ENCODE measurements around the gene AGPAT2.
A peak's percentile ranks its signal among the peaks of the same experiment; 100 is the strongest.

AGPAT2 gene

DNA sequence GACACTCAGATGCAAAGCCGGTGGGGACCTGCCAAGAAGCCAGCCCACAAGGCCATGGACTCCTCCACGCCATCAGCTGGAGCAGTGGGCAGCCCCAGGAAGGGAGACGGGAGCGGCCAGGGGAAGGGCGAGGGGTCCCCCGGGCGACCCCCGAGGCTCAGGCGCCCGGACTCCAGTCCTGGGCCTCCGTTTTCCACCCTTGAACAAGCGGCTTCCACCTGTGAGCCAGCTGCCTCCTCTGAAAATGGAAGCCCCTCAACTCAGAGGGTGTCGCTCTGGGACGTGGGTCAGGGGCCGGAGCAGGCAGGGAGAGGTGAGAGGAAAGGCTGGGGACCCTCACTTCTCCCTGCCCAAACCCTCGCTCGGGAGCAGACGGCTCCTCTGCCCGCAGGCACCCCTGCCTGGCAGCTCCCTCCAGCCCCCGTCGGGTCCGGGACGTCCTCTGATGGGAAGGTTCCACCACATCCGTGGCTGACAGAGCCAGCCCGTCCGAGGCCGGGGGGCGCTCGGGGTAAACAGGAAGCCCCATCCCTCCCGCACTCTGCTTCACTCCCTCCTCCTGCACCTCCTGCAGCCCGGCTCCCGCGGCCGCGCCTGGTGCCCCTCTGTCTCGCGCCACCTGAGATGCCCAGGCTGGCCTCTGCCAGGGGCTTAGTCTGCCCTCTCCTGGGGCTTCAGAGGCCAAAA, 28.3 kb downstream of the AGPAT2 start:
- no peak for TF ChIP-seq TAF1 (IDR thresholded peaks at IDR 0.05; ENCODE audit: low read depth, low read length)
- TF ChIP-seq PAX5 (IDR thresholded peaks at IDR 0.05; ENCODE audit: insufficient read depth, low read length, severe bottlenecking), result no peak
- TF ChIP-seq POU2F2 (IDR thresholded peaks at IDR 0.05; ENCODE audit: low read depth, low read length), result no peak
- TF ChIP-seq POLR2AphosphoS5 (IDR thresholded peaks at IDR 0.05; ENCODE audit: low read depth, low read length), result no peak
- TF ChIP-seq POLR2A (IDR thresholded peaks at IDR 0.05; ENCODE audit: low read depth, low read length), result no peak
- TF ChIP-seq SPI1 (IDR thresholded peaks at IDR 0.05; ENCODE audit: low read depth, low read length), result no peak
- DNase-seq (ENCODE audit: insufficient read length, low spot score), result no peak
- no peak for FAIRE-seq

DNA sequence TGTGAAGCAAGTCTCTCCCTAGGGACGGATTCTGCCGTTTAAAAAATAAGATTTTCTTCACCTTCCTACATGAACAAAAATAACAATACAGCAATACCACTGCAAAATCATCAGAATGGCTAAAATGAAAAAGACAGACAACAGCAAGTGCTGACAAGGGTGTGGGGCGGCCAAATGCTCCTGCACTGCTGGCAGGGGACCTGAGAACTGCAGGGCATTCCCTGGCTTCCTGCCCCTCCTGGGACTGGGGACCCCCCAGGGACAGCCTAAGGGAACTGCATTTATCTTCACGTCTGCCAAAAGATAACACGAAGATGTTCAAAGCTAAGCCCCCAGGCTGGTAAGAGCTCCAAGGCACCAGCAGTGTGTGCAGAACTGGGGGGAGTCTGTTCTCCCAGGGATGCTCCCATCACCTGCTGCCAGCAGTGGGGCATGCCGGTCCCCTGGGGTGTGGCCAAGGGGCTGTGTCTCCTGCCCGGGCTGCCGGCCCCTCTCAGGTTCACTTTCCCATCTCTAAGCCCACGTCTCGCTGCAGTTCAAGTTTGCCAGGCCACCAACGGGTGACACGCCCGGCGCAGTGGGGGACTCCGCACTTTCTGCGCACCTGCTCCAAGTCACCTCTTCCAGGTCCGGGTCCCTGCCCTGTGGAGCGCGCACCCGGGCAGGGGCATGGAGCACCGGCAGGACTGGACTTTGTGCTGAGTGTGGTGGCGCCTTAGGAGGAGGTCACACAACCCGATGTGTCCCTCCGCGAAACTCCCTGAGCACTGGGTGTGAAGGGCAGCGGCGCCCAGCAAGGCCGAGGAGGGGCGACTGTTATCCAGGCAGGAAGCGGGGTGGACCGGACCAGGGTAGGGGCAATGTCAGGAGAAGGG, 29.0 kb downstream of the AGPAT2 start:
- DNase-seq (ENCODE audit: insufficient read length, low spot score) (no peak), FAIRE-seq (no peak)
- TF ChIP-seq POU2F2 (IDR thresholded peaks at IDR 0.05; ENCODE audit: low read depth, low read length) (no peak), POLR2AphosphoS5 (IDR thresholded peaks at IDR 0.05; ENCODE audit: low read depth, low read length) (no peak), POLR2A (IDR thresholded peaks at IDR 0.05; ENCODE audit: low read depth, low read length) (no peak), SPI1 (IDR thresholded peaks at IDR 0.05; ENCODE audit: low read depth, low read length) (no peak), TAF1 (IDR thresholded peaks at IDR 0.05; ENCODE audit: low read depth, low read length) (no peak), PAX5 (IDR thresholded peaks at IDR 0.05; ENCODE audit: insufficient read depth, low read length, severe bottlenecking) (no peak)

DNA sequence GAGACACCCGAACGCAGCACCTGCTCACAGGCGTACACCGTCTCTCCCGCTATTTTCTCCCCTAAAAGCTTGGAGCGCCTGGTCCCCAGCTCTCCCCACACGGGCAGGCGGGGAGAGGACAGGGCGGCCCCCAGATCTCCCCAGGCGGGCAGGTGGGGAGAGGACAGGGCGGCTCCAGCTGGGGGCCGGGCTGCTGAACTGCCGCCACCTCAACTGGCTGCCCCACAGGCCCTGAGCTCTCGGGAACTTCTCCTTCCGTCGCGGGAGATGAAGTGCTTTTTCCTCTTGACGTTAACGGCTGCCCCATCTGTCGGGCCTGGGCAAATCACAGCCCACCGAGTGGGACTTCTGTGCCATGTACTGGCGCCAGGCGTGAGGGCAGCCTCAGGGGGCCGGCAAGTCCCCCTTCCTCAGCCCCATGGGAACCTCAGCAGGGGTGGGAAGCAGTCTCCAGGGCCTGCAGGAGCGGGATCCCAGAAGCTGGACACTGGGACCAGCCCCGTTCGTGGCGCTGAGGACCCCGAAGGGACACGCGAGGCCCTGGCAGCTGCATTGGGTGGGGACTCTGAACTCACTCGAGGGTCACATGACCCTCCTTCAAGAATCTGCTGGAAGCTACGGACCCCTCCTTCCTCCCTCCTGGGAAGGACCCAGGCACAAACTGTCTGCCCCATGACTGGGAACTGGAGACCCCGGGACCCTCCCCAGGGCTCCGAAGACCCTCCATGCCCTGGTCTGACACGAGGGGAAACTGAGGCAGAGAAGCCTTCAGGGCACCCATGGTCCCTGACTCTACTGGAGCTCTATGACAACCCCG, 30.3 kb downstream of the AGPAT2 start:
- TF ChIP-seq TAF1 (IDR thresholded peaks at IDR 0.05; ENCODE audit: low read depth, low read length) (no peak), POLR2AphosphoS5 (IDR thresholded peaks at IDR 0.05; ENCODE audit: low read depth, low read length) (no peak), PAX5 (IDR thresholded peaks at IDR 0.05; ENCODE audit: insufficient read depth, low read length, severe bottlenecking) (no peak)
- DNase-seq (ENCODE audit: insufficient read length, low spot score) (no peak), FAIRE-seq (no peak)

DNA sequence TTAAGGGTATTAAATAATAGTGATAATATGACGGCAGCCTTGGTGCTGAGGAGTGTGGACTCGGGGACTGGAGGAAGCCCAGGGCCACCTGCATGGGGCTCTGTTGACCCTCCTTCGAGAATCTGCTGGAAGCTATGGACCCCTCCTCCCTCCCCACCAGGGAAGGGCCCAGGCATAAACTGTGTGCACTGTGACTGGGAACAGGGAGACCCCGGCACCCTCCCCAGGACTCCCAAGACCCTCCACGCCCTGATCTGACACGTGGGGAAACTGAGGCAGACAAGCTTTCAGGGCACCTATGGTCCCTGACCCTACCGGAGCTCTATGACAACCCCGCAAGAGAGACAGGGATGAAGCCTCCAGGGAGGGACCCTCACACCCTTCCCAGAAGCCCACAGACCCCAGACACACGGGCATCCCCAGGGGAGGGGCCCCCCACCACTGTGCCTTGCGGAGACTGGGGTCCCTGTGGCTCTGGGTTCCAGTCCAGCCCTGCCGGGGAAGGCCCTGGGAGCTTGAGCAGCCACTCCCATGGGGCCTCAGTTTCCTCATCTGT, 31.0 kb downstream of the AGPAT2 start:
- DNase-seq (ENCODE audit: insufficient read length, low spot score), result no peak
- FAIRE-seq, result no peak
- TF ChIP-seq PAX5 (IDR thresholded peaks at IDR 0.05; ENCODE audit: insufficient read depth, low read length, severe bottlenecking) (no peak), POU2F2 (IDR thresholded peaks at IDR 0.05; ENCODE audit: low read depth, low read length) (no peak), SPI1 (IDR thresholded peaks at IDR 0.05; ENCODE audit: low read depth, low read length) (no peak), POLR2A (IDR thresholded peaks at IDR 0.05; ENCODE audit: low read depth, low read length) (no peak), POLR2AphosphoS5 (IDR thresholded peaks at IDR 0.05; ENCODE audit: low read depth, low read length) (no peak), TAF1 (IDR thresholded peaks at IDR 0.05; ENCODE audit: low read depth, low read length) (no peak)

DNA sequence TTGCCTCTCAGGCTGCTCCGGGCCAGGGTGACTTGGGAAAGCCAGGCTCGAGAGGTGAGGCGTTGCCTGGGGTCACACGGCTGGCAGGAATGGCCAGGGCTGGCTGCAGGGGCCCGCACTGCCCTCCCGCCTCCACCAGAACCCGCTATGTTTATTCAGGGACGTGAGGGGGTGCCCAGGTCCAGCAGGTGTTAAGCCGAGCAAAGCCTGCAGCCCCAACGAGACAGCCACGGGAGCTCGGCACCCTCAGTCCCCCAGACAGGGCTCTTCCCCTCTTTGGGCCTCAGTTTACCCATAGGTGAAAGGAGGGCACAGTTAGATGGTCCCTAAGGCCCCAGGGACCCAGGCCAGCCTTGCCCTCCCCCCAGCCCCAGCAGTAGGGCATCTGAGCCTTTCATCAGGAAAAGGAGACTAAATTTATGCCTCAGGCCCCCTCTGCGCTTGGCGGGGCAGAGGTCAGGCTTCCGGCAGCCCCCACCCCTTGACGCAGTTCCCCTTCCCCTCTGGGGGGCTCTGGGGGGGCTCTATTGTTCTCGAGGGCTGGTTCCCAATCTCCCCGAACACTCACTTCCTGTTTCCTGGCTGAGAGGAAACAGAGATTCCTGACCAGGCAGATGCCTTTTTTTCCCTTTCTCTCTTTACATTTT, 31.6 kb downstream of the AGPAT2 start:
- TF ChIP-seq POLR2A (IDR thresholded peaks at IDR 0.05; ENCODE audit: low read depth, low read length), result no peak
- peak; percentile 45; the same call in 1 of the 2 replicates for TF ChIP-seq SPI1 (IDR thresholded peaks at IDR 0.05; ENCODE audit: low read depth, low read length)
- DNase-seq (ENCODE audit: insufficient read length, low spot score), result no peak

DNA sequence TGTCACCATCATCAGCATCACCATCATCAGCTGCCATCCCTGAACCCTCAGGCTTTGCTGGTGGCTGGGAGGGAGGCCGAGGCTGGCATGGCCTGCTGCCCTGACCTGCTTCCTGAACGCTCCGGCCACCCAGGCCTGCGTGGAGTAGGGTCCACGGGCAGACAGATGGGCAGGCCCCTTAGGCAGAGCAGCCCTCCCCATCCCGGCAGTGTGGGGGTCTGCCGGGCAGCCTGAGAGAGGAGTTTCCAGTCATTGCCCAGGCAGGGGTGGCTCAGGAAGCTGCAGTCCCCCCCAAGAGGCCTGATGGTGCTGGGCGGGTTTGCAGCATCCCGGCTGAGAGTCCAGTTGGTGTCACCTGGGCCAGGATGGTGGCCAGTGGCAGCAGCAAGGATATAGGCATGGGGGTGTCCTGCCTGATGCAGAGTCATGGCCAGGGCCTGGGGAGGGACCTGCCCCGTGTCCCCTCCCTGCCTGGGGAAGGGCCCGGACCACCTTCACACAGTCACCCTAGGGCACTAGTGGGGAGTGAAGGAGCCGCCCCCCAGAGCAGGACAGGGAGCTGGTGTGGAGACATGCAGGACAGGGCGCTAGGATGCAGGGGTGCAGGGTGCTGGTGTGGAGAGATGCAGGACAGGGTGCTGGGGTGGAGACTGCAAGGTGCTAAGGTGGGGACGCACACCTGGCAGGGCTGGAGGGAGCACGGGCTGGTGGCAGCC, 32.3 kb downstream of the AGPAT2 start:
- TF ChIP-seq SPI1 (IDR thresholded peaks at IDR 0.05; ENCODE audit: low read depth, low read length) (no peak), POLR2A (IDR thresholded peaks at IDR 0.05; ENCODE audit: low read depth, low read length) (no peak), POLR2AphosphoS5 (IDR thresholded peaks at IDR 0.05; ENCODE audit: low read depth, low read length) (no peak), PAX5 (IDR thresholded peaks at IDR 0.05; ENCODE audit: insufficient read depth, low read length, severe bottlenecking) (no peak), POU2F2 (IDR thresholded peaks at IDR 0.05; ENCODE audit: low read depth, low read length) (no peak), TAF1 (IDR thresholded peaks at IDR 0.05; ENCODE audit: low read depth, low read length) (no peak)
- FAIRE-seq (no peak), DNase-seq (ENCODE audit: insufficient read length, low spot score) (no peak)

More for the DNA sequence above, 31.6 kb downstream of the AGPAT2 start:
- no peak for FAIRE-seq

DNA sequence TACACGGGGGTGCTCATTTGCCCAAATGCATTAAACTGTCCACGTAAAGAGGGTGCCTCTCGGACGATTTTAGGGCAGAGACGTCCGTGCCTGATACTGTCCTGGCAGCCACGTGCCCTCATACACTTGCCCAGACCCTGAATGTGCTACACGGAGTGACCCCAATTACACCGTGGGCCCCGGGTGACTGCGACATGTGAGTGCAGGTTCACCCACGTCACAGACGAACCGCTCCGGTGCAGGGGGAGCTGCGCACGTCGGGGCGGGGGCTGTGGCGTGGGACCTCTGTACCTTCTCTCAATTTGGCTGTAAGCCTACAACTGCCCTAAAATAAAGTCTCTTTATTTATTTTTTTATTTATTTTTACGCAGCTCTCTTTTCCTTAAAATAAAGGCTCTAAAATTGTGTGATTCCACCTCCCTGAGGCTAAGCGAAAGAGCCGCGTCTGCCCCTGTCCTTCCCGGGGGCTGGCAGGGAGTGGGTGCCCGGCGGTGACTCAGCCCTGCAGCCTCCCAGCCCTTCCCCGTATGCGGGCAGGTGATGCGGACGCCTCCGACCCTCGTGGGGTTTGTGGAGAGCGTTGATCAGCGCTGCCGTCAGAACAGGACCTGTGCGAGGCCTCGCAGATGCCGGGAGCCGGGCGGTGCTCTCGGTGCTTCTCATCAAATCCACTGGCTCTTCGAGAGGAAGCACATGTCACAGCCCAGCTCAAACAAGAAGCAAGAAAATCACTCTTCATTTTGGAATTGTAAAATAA, 33.8 kb downstream of the AGPAT2 start:
- FAIRE-seq (no peak), DNase-seq (ENCODE audit: insufficient read length, low spot score) (no peak)
- TF ChIP-seq SPI1 (IDR thresholded peaks at IDR 0.05; ENCODE audit: low read depth, low read length) (no peak), POLR2A (IDR thresholded peaks at IDR 0.05; ENCODE audit: low read depth, low read length) (no peak), TAF1 (IDR thresholded peaks at IDR 0.05; ENCODE audit: low read depth, low read length) (no peak), POLR2AphosphoS5 (IDR thresholded peaks at IDR 0.05; ENCODE audit: low read depth, low read length) (no peak), PAX5 (IDR thresholded peaks at IDR 0.05; ENCODE audit: insufficient read depth, low read length, severe bottlenecking) (no peak), POU2F2 (IDR thresholded peaks at IDR 0.05; ENCODE audit: low read depth, low read length) (no peak)

DNA sequence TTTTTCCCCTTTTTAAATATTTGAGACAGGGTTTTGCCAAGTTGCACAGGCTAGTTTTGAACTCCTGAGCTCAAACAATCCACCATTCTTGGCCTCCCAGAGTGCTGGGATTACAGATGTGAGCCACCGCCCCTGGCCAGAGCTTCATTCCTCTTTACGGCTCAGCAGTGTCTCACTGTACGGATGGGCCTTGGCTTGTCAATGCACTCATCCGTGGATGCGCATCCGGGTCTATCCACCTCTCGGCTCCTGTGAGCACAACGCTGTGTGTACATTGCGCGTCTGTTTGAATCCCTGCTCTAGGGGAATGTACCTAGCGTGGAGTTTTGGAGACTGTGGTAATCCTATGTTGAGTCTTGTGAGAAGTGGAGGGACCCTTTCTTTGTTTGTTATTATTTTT, 35.4 kb downstream of the AGPAT2 start:
- no peak for TF ChIP-seq POLR2A (IDR thresholded peaks at IDR 0.05; ENCODE audit: low read depth, low read length)
- no peak for DNase-seq (ENCODE audit: insufficient read length, low spot score)
- no peak for FAIRE-seq
